CD4-positive, alpha-beta T cell (primary cell): ENCODE data around the gene CACNA2D1. TPM values are rescaled to one million over a fixed set of nuclear protein-coding genes. Genes with fewer than 3 reads are reported as not detected.

ENCODE experiments used
- ATAC-seq: fragments of 200-7000 bp; cut with Tn5 transposase; one replicate; pipeline ENCODE4 v1.10.0; 2022; ENCODE audit warnings: mild to moderate bottlenecking; ENCODE audit not compliant: poor library complexity
- CTCF ChIA-PET: fragments of 350-600 bp; sonication (Branson Sonifier 250); formaldehyde crosslinking; loops from one replicate; lab custom pipeline; 2021; ENCODE audit warnings: antibody characterized with exemption, inconsistent platforms; lab: Charles Lee
- POLR2A ChIA-PET: fragments of 350-600 bp; sonication (Branson Sonifier 250); formaldehyde crosslinking; loops from one replicate; lab custom pipeline; 2021; ENCODE audit warnings: antibody characterized with exemption, inconsistent platforms; lab: Charles Lee
- DNase-seq, 14 experiments: peaks; one replicate each; pipeline ENCODE4 v3.0.0-alpha.2; 2013 to 2020; ENCODE audit warnings: mixed read lengths in 2 of 14
- H3K27ac ChIP-seq, 2 donors: one replicate each; pipeline versions ENCODE4 v1.5.1 to v1.7.0; 2013; ENCODE audit warnings: low read length in 2 of 2, low read depth in 1 of 2, mild to moderate bottlenecking in 1 of 2
- H3K27me3 ChIP-seq, 2 experiments: 1 replicate in 1 of 2; 2 replicates in 1 of 2; pipeline versions ENCODE4 v1.6.1 to v1.7.0; 2013; ENCODE audit warnings: low read length in 2 of 2, control low read depth in 1 of 2, mild to moderate bottlenecking in 1 of 2, moderate library complexity in 1 of 2; ENCODE audit not compliant: insufficient read depth in 2 of 2, control insufficient read depth in 1 of 2
- H3K36me3 ChIP-seq: one replicate; pipeline ENCODE4 v1.6.1; 2013; ENCODE audit warnings: low read length, control low read depth; ENCODE audit not compliant: insufficient read depth
- H3K4me1 ChIP-seq: one replicate; pipeline ENCODE4 v1.6.1; 2013; ENCODE audit warnings: low read length, control low read depth; ENCODE audit not compliant: insufficient read depth
- H3K4me3 ChIP-seq: one replicate; pipeline ENCODE4 v1.5.1; 2013; ENCODE audit warnings: mild to moderate bottlenecking, low read length, moderate library complexity
- H3K9me3 ChIP-seq, 2 experiments: 1 replicate in 1 of 2; 2 replicates in 1 of 2; pipeline versions ENCODE4 v1.6.1 to v1.7.0; 2013; ENCODE audit warnings: low read length in 2 of 2, mild to moderate bottlenecking in 2 of 2, control low read depth in 1 of 2, moderate library complexity in 1 of 2; ENCODE audit not compliant: control insufficient read depth in 1 of 2, insufficient read depth in 1 of 2
- H3K27ac Mint-ChIP-seq: one replicate; pipeline ENCODE4 v1.8.0; 2020; ENCODE audit warnings: mixed read lengths
- H3K27me3 Mint-ChIP-seq: one replicate; pipeline ENCODE4 v1.8.0; 2021; ENCODE audit warnings: mixed read lengths
- H3K36me3 Mint-ChIP-seq: one replicate; pipeline ENCODE4 v1.8.0; 2021; ENCODE audit warnings: low read depth, mixed read lengths
- H3K4me1 Mint-ChIP-seq: one replicate; pipeline ENCODE4 v1.8.0; 2021; ENCODE audit warnings: low read depth, mixed read lengths
- H3K4me3 Mint-ChIP-seq: one replicate; pipeline ENCODE4 v1.8.0; 2020; ENCODE audit warnings: mild to moderate bottlenecking, mixed read lengths
- H3K9me3 Mint-ChIP-seq: one replicate; pipeline ENCODE4 v1.8.0; 2020; ENCODE audit warnings: mixed read lengths
- intact Hi-C, 2 experiments: fragments of 100-400 bp; cut with DNase I in 1 of 2; cut with micrococcal nuclease in 1 of 2; formaldehyde crosslinking; loops; one replicate each; pipeline versions ENCODE4 v1.15.1 to v1.9.0; 2023 to 2025; cut with DNase I, micrococcal nuclease
- total RNA-seq, 174 experiments: library from RNA in 2 of 174; stranded (reverse) in 2 of 174; gene quantifications; one replicate each; pipeline ENCODE4 v1.2.3 and lab custom pipeline; 2021 to 2026
- TF ChIP-seq, protein P1 (sequence below): fragments of 200-600 bp; IDR thresholded peaks from one replicate; pipeline ENCODE4 v1.8.0; 2022; ENCODE audit warnings: antibody characterized with exemption, mild to moderate bottlenecking

CACNA2D1 gene
- total RNA-seq, 2 experiments from 2014 or later: not detected

DNA sequence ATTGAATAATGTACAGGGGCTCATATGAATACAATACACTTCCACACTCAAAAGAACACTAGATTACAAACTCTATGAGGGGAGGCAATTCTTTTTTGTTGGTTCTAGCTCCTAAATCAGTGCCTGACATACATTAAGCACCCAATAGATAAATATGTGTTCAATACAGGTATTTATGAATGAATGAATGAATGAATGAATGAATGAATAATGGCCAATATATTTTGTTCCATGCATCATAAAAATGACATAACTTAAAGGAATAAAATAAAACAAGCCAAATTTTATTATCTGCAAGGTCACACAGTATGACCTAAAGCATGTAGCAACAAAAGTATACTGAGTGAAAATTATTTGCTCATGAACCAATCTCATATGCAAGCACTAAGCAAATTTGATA, 168.9 kb downstream of the CACNA2D1 start:
- H3K27ac Mint-ChIP-seq: no peak overlapping the region
- POLR2A ChIA-PET: no interaction called here
- no peak overlapping the region for H3K27ac ChIP-seq
- H3K27me3 Mint-ChIP-seq: no peaks in the 10 kb centered on the region
- no peaks in the 10 kb centered on the region for H3K27me3 ChIP-seq
- H3K36me3 Mint-ChIP-seq: no peaks in the 10 kb centered on the region
- H3K4me3 ChIP-seq: no peak overlapping the region
- no peaks in the 10 kb centered on the region for H3K4me1 Mint-ChIP-seq
- no peaks in the 10 kb centered on the region for H3K36me3 ChIP-seq
- CTCF ChIA-PET: no interaction called here
- ATAC-seq: no peak
- intact Hi-C loops: no loop called here
- H3K9me3 Mint-ChIP-seq: peaks cover 6% of the 10 kb centered on the region
- DNase-seq: no peak
- TF ChIP-seq, protein P1, sequence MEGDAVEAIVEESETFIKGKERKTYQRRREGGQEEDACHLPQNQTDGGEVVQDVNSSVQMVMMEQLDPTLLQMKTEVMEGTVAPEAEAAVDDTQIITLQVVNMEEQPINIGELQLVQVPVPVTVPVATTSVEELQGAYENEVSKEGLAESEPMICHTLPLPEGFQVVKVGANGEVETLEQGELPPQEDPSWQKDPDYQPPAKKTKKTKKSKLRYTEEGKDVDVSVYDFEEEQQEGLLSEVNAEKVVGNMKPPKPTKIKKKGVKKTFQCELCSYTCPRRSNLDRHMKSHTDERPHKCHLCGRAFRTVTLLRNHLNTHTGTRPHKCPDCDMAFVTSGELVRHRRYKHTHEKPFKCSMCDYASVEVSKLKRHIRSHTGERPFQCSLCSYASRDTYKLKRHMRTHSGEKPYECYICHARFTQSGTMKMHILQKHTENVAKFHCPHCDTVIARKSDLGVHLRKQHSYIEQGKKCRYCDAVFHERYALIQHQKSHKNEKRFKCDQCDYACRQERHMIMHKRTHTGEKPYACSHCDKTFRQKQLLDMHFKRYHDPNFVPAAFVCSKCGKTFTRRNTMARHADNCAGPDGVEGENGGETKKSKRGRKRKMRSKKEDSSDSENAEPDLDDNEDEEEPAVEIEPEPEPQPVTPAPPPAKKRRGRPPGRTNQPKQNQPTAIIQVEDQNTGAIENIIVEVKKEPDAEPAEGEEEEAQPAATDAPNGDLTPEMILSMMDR: no peak
- no peaks in the 10 kb centered on the region for H3K9me3 ChIP-seq
- H3K4me3 Mint-ChIP-seq: no peak overlapping the region
- H3K4me1 ChIP-seq: no peaks in the 10 kb centered on the region

DNA sequence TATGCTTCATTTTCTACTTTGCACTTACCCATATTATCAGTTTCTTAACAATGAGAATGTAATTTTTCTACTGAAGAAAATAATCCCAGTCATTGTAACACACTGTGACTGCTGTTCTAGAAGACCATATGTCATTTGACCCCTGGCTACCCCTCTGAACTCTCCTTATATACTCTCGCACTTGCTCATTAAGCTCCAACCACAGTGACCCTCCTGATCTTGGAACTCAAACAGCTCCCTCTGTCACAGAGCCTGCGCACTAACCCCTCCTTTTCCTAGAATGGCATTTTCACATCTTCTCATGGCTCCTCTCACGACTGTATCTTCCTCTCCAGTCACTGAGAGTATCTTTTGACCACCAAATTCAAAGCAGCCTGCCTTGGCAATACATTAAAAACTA, 169.7 kb downstream of the CACNA2D1 start:
- Histone ChIP-seq H3K4me3 (no peak overlapping the region), H3K9me3 (no peaks in the 10 kb centered on the region), H3K4me1 (no peaks in the 10 kb centered on the region), H3K36me3 (no peaks in the 10 kb centered on the region), H3K27me3 (no peaks in the 10 kb centered on the region), H3K27ac (no peak overlapping the region)
- H3K27ac Mint-ChIP-seq: no peak overlapping the region
- peaks cover 6% of the 10 kb centered on the region for H3K9me3 Mint-ChIP-seq
- intact Hi-C loops: no loop called here
- no peak overlapping the region for H3K4me3 Mint-ChIP-seq
- ChIA-PET CTCF (no interaction called here), POLR2A (no interaction called here)
- H3K4me1 Mint-ChIP-seq: no peaks in the 10 kb centered on the region
- no peak for DNase-seq
- H3K36me3 Mint-ChIP-seq: no peaks in the 10 kb centered on the region
- H3K27me3 Mint-ChIP-seq: no peaks in the 10 kb centered on the region
- TF ChIP-seq, protein P1: no peak
- no peak for ATAC-seq

DNA sequence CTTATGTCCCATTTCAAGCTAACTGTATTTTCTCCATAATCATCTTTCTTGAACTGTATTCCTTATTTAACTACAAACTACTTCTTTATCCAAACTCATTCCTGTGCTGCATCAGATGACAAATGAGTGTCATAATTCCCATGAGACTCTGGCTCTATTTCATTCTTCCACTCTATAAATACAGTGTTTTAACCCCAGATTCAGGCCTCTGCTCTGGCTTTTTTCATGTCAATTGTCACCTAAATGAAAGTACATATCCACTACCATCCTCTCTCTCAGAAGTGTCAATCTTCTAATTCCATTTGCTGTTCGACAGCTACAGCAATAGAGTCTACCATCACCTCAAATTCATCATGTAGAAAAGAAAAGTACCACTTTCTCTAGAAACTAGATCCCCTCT, 172.7 kb downstream of the CACNA2D1 start:
- Mint-ChIP-seq H3K4me3 (no peak overlapping the region), H3K27ac (no peak overlapping the region), H3K4me1 (no peaks in the 10 kb centered on the region), H3K27me3 (no peaks in the 10 kb centered on the region), H3K36me3 (no peaks in the 10 kb centered on the region), H3K9me3 (peaks cover 6% of the 10 kb centered on the region)
- ChIA-PET POLR2A (no interaction called here), CTCF (no interaction called here)
- DNase-seq: no peak
- intact Hi-C loops: no loop called here
- TF ChIP-seq, protein P1: no peak
- no peaks in the 10 kb centered on the region for H3K4me1 ChIP-seq
- H3K27ac ChIP-seq: no peak overlapping the region
- no peaks in the 10 kb centered on the region for H3K27me3 ChIP-seq
- no peaks in the 10 kb centered on the region for H3K9me3 ChIP-seq
- H3K36me3 ChIP-seq: no peaks in the 10 kb centered on the region
- no peak overlapping the region for H3K4me3 ChIP-seq
- ATAC-seq: no peak
